SU-DHL-6 (cell line): ENCODE data around the gene GALNT12.

Experiments
- CTCF ChIP-seq: fragments of 200-600 bp; sonication (generic); IDR thresholded peaks from one replicate; pipeline ENCODE4 v1.5.1; 2017; ENCODE audit warnings: antibody characterized with exemption, mild to moderate bottlenecking, low read length, moderate library complexity; ENCODE audit not compliant: insufficient read depth, poor library complexity, severe bottlenecking
- EZH2phosphoT487 ChIP-seq: fragments of 200-600 bp; sonication (generic), shearing (Covaris generic); conservative IDR thresholded peaks from 2 replicates; pipeline ENCODE4 v1.6.1; 2018; ENCODE audit warnings: mild to moderate bottlenecking, antibody characterized with exemption, low read length, moderate library complexity, mixed read lengths

DNA sequence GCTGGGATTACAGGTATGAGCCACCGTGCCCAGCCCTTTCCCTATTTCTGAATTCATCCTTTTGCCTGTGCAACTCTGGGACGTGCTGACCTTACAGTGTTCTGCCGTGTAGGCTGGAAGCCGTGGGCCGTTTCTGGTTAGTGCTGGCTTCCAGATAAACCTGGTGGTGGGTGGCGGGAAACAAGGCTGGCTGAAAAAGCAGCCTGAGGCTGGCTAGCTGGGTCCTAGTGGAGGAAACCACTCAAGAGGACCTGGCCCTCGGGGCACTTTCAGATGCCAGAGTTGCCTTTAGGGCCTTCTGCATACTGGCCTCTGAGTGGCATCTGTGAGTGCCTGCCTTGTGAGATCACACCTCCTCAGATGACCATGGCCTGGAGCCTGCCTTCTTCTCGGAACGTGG, 26.9 kb downstream of the GALNT12 start:
- no peak for TF ChIP-seq CTCF
- no peak for TF ChIP-seq EZH2phosphoT487
